ENCODE data around the gene ZNF644.

The ZNF644 gene

GRCh38 chr1:91012196-91012595, 9.6 kb downstream of the ZNF644 start:
- Histone ChIP-seq H3K27me3 (replicated peaks; ENCODE audit: control insufficient read depth, insufficient read depth, low read length) (no peaks in the 10 kb centered on the region), H3K36me3 (ENCODE audit: control insufficient read depth, insufficient read depth, low read length) (no peaks in the 10 kb centered on the region; the same call in 1 of the 2 replicates), H3K4me3 (replicated peaks; ENCODE audit: low read depth, low read length) (no peak overlapping the region)
- TF ChIP-seq, protein P1, sequence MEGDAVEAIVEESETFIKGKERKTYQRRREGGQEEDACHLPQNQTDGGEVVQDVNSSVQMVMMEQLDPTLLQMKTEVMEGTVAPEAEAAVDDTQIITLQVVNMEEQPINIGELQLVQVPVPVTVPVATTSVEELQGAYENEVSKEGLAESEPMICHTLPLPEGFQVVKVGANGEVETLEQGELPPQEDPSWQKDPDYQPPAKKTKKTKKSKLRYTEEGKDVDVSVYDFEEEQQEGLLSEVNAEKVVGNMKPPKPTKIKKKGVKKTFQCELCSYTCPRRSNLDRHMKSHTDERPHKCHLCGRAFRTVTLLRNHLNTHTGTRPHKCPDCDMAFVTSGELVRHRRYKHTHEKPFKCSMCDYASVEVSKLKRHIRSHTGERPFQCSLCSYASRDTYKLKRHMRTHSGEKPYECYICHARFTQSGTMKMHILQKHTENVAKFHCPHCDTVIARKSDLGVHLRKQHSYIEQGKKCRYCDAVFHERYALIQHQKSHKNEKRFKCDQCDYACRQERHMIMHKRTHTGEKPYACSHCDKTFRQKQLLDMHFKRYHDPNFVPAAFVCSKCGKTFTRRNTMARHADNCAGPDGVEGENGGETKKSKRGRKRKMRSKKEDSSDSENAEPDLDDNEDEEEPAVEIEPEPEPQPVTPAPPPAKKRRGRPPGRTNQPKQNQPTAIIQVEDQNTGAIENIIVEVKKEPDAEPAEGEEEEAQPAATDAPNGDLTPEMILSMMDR (IDR thresholded peaks at IDR 0.05; ENCODE audit: insufficient read depth, low read length, poor library complexity, severe bottlenecking): no peak
- no peak for DNase-seq (ENCODE audit: extremely low read depth, insufficient read length)

- no peaks in the 10 kb centered on the region for H3K27me3 ChIP-seq (replicated peaks; ENCODE audit: control insufficient read depth, insufficient read depth, low read length)
- no peaks in the 10 kb centered on the region; the same call in 1 of the 2 replicates for H3K36me3 ChIP-seq (ENCODE audit: control insufficient read depth, insufficient read depth, low read length)
- no peak for DNase-seq (ENCODE audit: extremely low read depth, insufficient read length)
- H3K4me3 ChIP-seq (replicated peaks; ENCODE audit: low read depth, low read length): no peak overlapping the region
- TF ChIP-seq, protein P1 (IDR thresholded peaks at IDR 0.05; ENCODE audit: insufficient read depth, low read length, poor library complexity, severe bottlenecking): no peak
Observed at GRCh38 chr1:91011726-91012125, 10.1 kb downstream of the ZNF644 start.

GRCh38 chr1:91007827-91008226, 14.0 kb downstream of the ZNF644 start:
- Histone ChIP-seq H3K27me3 (replicated peaks; ENCODE audit: control insufficient read depth, insufficient read depth, low read length) (no peaks in the 10 kb centered on the region), H3K4me3 (replicated peaks; ENCODE audit: low read depth, low read length) (no peak overlapping the region), H3K36me3 (ENCODE audit: control insufficient read depth, insufficient read depth, low read length) (no peaks in the 10 kb centered on the region; the same call in 1 of the 2 replicates)
- TF ChIP-seq, protein P1 (IDR thresholded peaks at IDR 0.05; ENCODE audit: insufficient read depth, low read length, poor library complexity, severe bottlenecking): no peak
- DNase-seq (ENCODE audit: extremely low read depth, insufficient read length): no peak

GRCh38 chr1:91007092-91007491, 14.7 kb downstream of the ZNF644 start:
- TF ChIP-seq, protein P1 (IDR thresholded peaks at IDR 0.05; ENCODE audit: insufficient read depth, low read length, poor library complexity, severe bottlenecking): no peak

GRCh38 chr1:91006113-91006908, 15.5 kb downstream of the ZNF644 start:
- Histone ChIP-seq H3K27me3 (replicated peaks; ENCODE audit: control insufficient read depth, insufficient read depth, low read length) (no peaks in the 10 kb centered on the region), H3K4me3 (replicated peaks; ENCODE audit: low read depth, low read length) (no peak overlapping the region)

More at GRCh38 chr1:91007092-91007491, 14.7 kb downstream of the ZNF644 start:
- H3K36me3 ChIP-seq (ENCODE audit: control insufficient read depth, insufficient read depth, low read length): no peaks in the 10 kb centered on the region; the same call in 1 of the 2 replicates
- H3K4me3 ChIP-seq (replicated peaks; ENCODE audit: low read depth, low read length): no peak overlapping the region
- no peak for DNase-seq (ENCODE audit: extremely low read depth, insufficient read length)
- no peaks in the 10 kb centered on the region for H3K27me3 ChIP-seq (replicated peaks; ENCODE audit: control insufficient read depth, insufficient read depth, low read length)

More at GRCh38 chr1:91006113-91006908, 15.5 kb downstream of the ZNF644 start:
- TF ChIP-seq, protein P1 (IDR thresholded peaks at IDR 0.05; ENCODE audit: insufficient read depth, low read length, poor library complexity, severe bottlenecking): no peak
- H3K36me3 ChIP-seq (ENCODE audit: control insufficient read depth, insufficient read depth, low read length): no peaks in the 10 kb centered on the region; the same call in 1 of the 2 replicates
- DNase-seq (ENCODE audit: extremely low read depth, insufficient read length): no peak

Measured in GM06990 (cell line).